Kidney (tissue), 22 donors: ENCODE measurements around the gene UPK1A. TPM values are rescaled to one million over a fixed set of nuclear protein-coding genes. Genes with fewer than 3 reads are reported as not detected.
A peak's percentile ranks its signal among the peaks of the same experiment; 100 is the strongest.

Experiments
- DNase-seq, 5 donors: peaks; one replicate each; pipeline ENCODE4 v3.0.0-alpha.2; 2013 to 2020
- FAIRE-seq: peaks from 2 replicates; lab custom pipeline; 2012; peaks lifted over from hg19 to GRCh38; lab: Jason Lieb, UNC
- H3K27ac ChIP-seq, 2 donors: one replicate each; pipeline ENCODE4 v1.7.0; 2013; ENCODE audit warnings: low read depth in 2 of 2, low read length in 2 of 2, inconsistent platforms in 1 of 2
- H3K27me3 ChIP-seq: one replicate; pipeline ENCODE4 v1.7.1; 2013; ENCODE audit warnings: low read length, inconsistent platforms; ENCODE audit not compliant: control insufficient read depth, insufficient read depth
- H3K36me3 ChIP-seq, 3 donors: one replicate each; pipeline versions ENCODE4 v1.7.0 to v1.7.1; 2013; ENCODE audit warnings: low read length in 3 of 3, control low read depth in 1 of 3, inconsistent platforms in 1 of 3; ENCODE audit not compliant: insufficient read depth in 3 of 3, control insufficient read depth in 2 of 3
- H3K4me1 ChIP-seq, 3 donors: one replicate each; pipeline versions ENCODE4 v1.7.0 to v1.7.1; 2013; ENCODE audit warnings: low read length in 3 of 3, inconsistent platforms in 1 of 3, low read depth in 1 of 3; ENCODE audit not compliant: control insufficient read depth in 2 of 3, insufficient read depth in 2 of 3
- H3K4me3 ChIP-seq, 3 donors: one replicate each; pipeline versions ENCODE4 v1.7.0 to v1.8.1; 2013; ENCODE audit warnings: low read length in 3 of 3, control low read depth in 1 of 3, inconsistent platforms in 1 of 3
- H3K9ac ChIP-seq, 3 donors: one replicate each; pipeline versions ENCODE4 v1.7.0 to v1.7.1; 2013; ENCODE audit warnings: low read length in 3 of 3, control low read depth in 1 of 3, inconsistent platforms in 1 of 3
- H3K9me3 ChIP-seq, 3 donors: one replicate each; pipeline versions ENCODE4 v1.7.0 to v1.7.1; 2013; ENCODE audit warnings: low read length in 3 of 3, control low read depth in 1 of 3, inconsistent platforms in 1 of 3; ENCODE audit not compliant: control insufficient read depth in 2 of 3, insufficient read depth in 1 of 3
- CTCF ChIP-seq: IDR thresholded peaks from 3 replicates; pipeline ENCODE4 v1.5.1; 2012; ENCODE audit warnings: mild to moderate bottlenecking, moderate library complexity, borderline replicate concordance; ENCODE audit not compliant: insufficient read depth; ENCODE audit errors: extremely low read depth
- intact Hi-C: fragments of 100-400 bp; cut with DNase I; formaldehyde crosslinking; loops from one replicate; pipeline ENCODE4 v1.11.1; 2022
- long read RNA-seq, 10 donors: library from polyadenylated mRNA in 1 of 10; unstranded in 1 of 10; transcript quantifications; one replicate each; pipeline ENCODE4 v2.0.0 and lab custom pipeline, GENCODE V29; 2021 to 2026
- polyA plus RNA-seq: library from polyadenylated mRNA; stranded (reverse); fragments of 350-450 nt; fragmentation: Illumina TruSeq; extraction: RNeasy Lipid Tissue Mini Kit (QIAGEN cat#74804); gene quantifications from one replicate; pipeline ENCODE4 v1.2.3, GENCODE V29; 2014; ENCODE audit warnings: low read depth, low replicate concordance; ENCODE audit not compliant: insufficient read depth
- total RNA-seq: library from RNA; stranded (reverse); fragmentation: NEBNext Ultra II Directional; extraction: Animal tissue kit (Norgen Biotek cat#: 25700); gene quantifications from one replicate; pipeline ENCODE4 v1.2.1, GENCODE V29; 2021
- donor health status: control.
- donor health status: control.
- donor health status: control.
- donor health status: control.
- donor health status: control.
- donor health status: DM: yes; HTN: yes; CAD: no.
- donor health status: Normal renal cell carcinoma (clear cell type).

Gene UPK1A
- total RNA-seq (not detected), polyA plus RNA-seq (0.32 TPM)
- long read RNA-seq, donor 1 = 0 reads
- long read RNA-seq, donor 2, partial matches to known transcripts = 0 of 5 reads
- long read RNA-seq, donor 2, other reads (novel, unspliced or antisense) = 0 of 5 reads
- long read RNA-seq, donor 3, transcript UPK1A-204 (8 exons, 1,268 nt) = major isoform, 7 of 10 reads
- long read RNA-seq, donor 3, partial matches to known transcripts = 0 of 10 reads
- long read RNA-seq, donor 3, other reads (novel, unspliced or antisense) = 0 of 10 reads
- long read RNA-seq, donor 4, partial matches to known transcripts = 0 of 5 reads
- long read RNA-seq, donor 4, other reads (novel, unspliced or antisense) = 0 of 5 reads
- long read RNA-seq, donor 5 = 0 reads
- long read RNA-seq, donor 6, partial matches to known transcripts = 0 of 3 reads
- long read RNA-seq, donor 6, other reads (novel, unspliced or antisense) = 0 of 3 reads
- long read RNA-seq, donor 7 = 0 reads
- long read RNA-seq, donor 8, partial matches to known transcripts = 0 of 4 reads
- long read RNA-seq, donor 8, other reads (novel, unspliced or antisense) = 0 of 4 reads
- long read RNA-seq, donor 9, partial matches to known transcripts = 0 of 8 reads
- long read RNA-seq, donor 9, other reads (novel, unspliced or antisense) = 0 of 8 reads
- long read RNA-seq, donor 10 = 0 reads

- Histone ChIP-seq H3K4me3 (no peak within 1 kb of the TSS), H3K36me3 (no peaks in the 10 kb centered on the region), H3K4me1 (no peaks in the 10 kb centered on the region), H3K9ac (no peak within 1 kb of the TSS), H3K27me3 (no peaks in the 10 kb centered on the region), H3K9me3 (no peaks in the 10 kb centered on the region), H3K27ac (no peak within 1 kb of the TSS)
- FAIRE-seq (no peak), DNase-seq (peak in 1 of 5 donors; percentile 26)
- intact Hi-C loops = no loop called here
- TF ChIP-seq CTCF = no peak
These were observed at the start of gene UPK1A for GRCh38 chr19:35666251-35666913. TSS of gene UPK1A (plus strand) at chr19:35666517. CDS start at chr19:35666813, 296 bp downstream.

- intact Hi-C loops = no loop called here
- H3K36me3 ChIP-seq = peaks cover 0 to 2% (median 0%) of the 10 kb centered on the region in 3 donors
- DNase-seq = no peak
- no peaks in the 10 kb centered on the region for H3K27me3 ChIP-seq
- no peak overlapping the region for H3K9ac ChIP-seq
- no peak for TF ChIP-seq CTCF
- H3K4me1 ChIP-seq = no peaks in the 10 kb centered on the region
- no peak overlapping the region for H3K4me3 ChIP-seq
- H3K27ac ChIP-seq = no peak overlapping the region
- FAIRE-seq = no peak
- no peaks in the 10 kb centered on the region for H3K9me3 ChIP-seq
These were observed 47.5 kb upstream of the UPK1A start for GRCh38 chr19:35618857-35619256.

GRCh38 chr19:35619290-35619923 lies 46.9 kb upstream of the UPK1A start:
- Histone ChIP-seq H3K27me3 (no peaks in the 10 kb centered on the region), H3K27ac (no peak overlapping the region), H3K4me3 (no peak overlapping the region), H3K4me1 (no peaks in the 10 kb centered on the region), H3K36me3 (peaks cover 0 to 2% (median 0%) of the 10 kb centered on the region in 3 donors), H3K9ac (no peak overlapping the region), H3K9me3 (no peaks in the 10 kb centered on the region)
- DNase-seq (no peak), FAIRE-seq (no peak)
- intact Hi-C loops = no loop called here
- TF ChIP-seq CTCF = no peak
